CD4-positive, alpha-beta T cell treated with Interleukin-12 subunit alpha and Interleukin-12 subunit beta, for 1 hour (primary cell): ENCODE measurements around the gene ASNS.

Source experiments
- DNase-seq: peaks from one replicate; pipeline ENCODE4 v3.0.0-alpha.2; 2020

The ASNS gene

GRCh38 chr7:97842006-97842405 is 30.2 kb downstream of the ASNS start:
- DNase-seq, result no peak

GRCh38 chr7:97835296-97836138 is 36.7 kb downstream of the ASNS start:
- peak; percentile 55 for DNase-seq

- DNase-seq, result no peak
Observed at GRCh38 chr7:97819161-97819560, 53.0 kb downstream of the ASNS start.

GRCh38 chr7:97818066-97818663 is 54.0 kb downstream of the ASNS start:
- no peak for DNase-seq
